ENCODE measurements around the gene NACA. TPM values are rescaled to one million over a fixed set of nuclear protein-coding genes. Genes with fewer than 3 reads are reported as not detected.

The NACA gene
- total RNA-seq, 3 donors from 2014 or later, result 507 to 753 (median 639) TPM

GRCh38 chr12:56671608-56672007, 53.5 kb downstream of the NACA start:
- TF ChIP-seq CTCF (IDR thresholded peaks at IDR 0.05), result no peak
- H3K4me1 ChIP-seq (ENCODE audit: low read depth), result peaks cover 61% of the 10 kb centered on the region
- ATAC-seq, result peak; percentile 38
- intact Hi-C loops (cut with DNase I, micrococcal nuclease), result no loop called here
- no peaks in the 10 kb centered on the region for H3K9me3 ChIP-seq
- no peak for DNase-seq
- no peak overlapping the region for H3K4me3 ChIP-seq
- no peaks in the 10 kb centered on the region for H3K36me3 ChIP-seq (ENCODE audit: low read depth)

- no peak for TF ChIP-seq CTCF (IDR thresholded peaks at IDR 0.05)
- no peaks in the 10 kb centered on the region for H3K9me3 ChIP-seq
- H3K4me3 ChIP-seq, result no peak overlapping the region
- DNase-seq, result peak in 1 of 3 donors; percentile 12
- intact Hi-C loops (cut with DNase I, micrococcal nuclease), result no loop called here
- no peaks in the 10 kb centered on the region for H3K36me3 ChIP-seq (ENCODE audit: low read depth)
- ATAC-seq, result peak; percentile 20
- peaks cover 56% of the 10 kb centered on the region for H3K4me1 ChIP-seq (ENCODE audit: low read depth)
Measured at GRCh38 chr12:56670836-56671235, 54.3 kb downstream of the NACA start.

- no peak for DNase-seq
- no peaks in the 10 kb centered on the region for H3K9me3 ChIP-seq
- intact Hi-C loops (cut with DNase I, micrococcal nuclease), result no loop called here
- no peaks in the 10 kb centered on the region for H3K36me3 ChIP-seq (ENCODE audit: low read depth)
- no peak overlapping the region for H3K4me3 ChIP-seq
- H3K4me1 ChIP-seq (ENCODE audit: low read depth), result peaks cover 39% of the 10 kb centered on the region
- no peak for TF ChIP-seq CTCF (IDR thresholded peaks at IDR 0.05)
- ATAC-seq, result no peak
Measured at GRCh38 chr12:56668197-56668457, 57.0 kb downstream of the NACA start.

Other genes with a start within 250 kb of the NACA start
- 1 to 10 TPM in 2 of 3 donors, under 1 TPM in 1; 0.51 to 1.5 (median 1.2) TPM for gene GLS2, start 237.1 kb downstream of the NACA start, total RNA-seq
- gene RBMS2, start 203.5 kb downstream of the NACA start, total RNA-seq, result 10 to 100 TPM; 35.9 to 47.8 (median 41.0) TPM
- gene BAZ2A, start 95.0 kb downstream of the NACA start, total RNA-seq, result 100 to 1,000 TPM; 109 to 144 (median 110) TPM
- 1,000 to 10,000 TPM in 2 of 3 donors, 100 to 1,000 TPM in 1; 874 to 1,329 (median 1,265) TPM for gene ATP5F1B, start 79.3 kb downstream of the NACA start, total RNA-seq
- 100 to 1,000 TPM; 155 to 223 (median 164) TPM for gene PTGES3, start 37.0 kb downstream of the NACA start, total RNA-seq
- gene PRIM1, start 27.0 kb upstream of the NACA start, total RNA-seq, result 10 to 100 TPM in 1 of 3 donors, 1 to 10 TPM in 2; 6.3 to 11.5 (median 6.8) TPM
- 1 to 10 TPM; 2.7 to 6.7 (median 3.8) TPM for gene HSD17B6, start 38.0 kb upstream of the NACA start, total RNA-seq
- gene SDR9C7, start 209.1 kb upstream of the NACA start, total RNA-seq, result not detected
- gene RDH16, start 232.3 kb upstream of the NACA start, total RNA-seq, result under 1 TPM; 0.14 to 0.28 (median 0.19) TPM